SK-N-SH treated with all-trans-retinoic acid at 6 μM for 48 hours (cell line): ENCODE measurements around the gene POLR1B.

ENCODE experiments used
- ISL1 ChIP-seq: fragments of 250-450 bp; sonication (Bioruptor Pico); IDR thresholded peaks from 2 replicates; pipeline ENCODE4 v2.1.2; 2022; ENCODE audit warnings: mild to moderate bottlenecking, moderate library complexity
- ZNF565 ChIP-seq: fragments of 450-650 bp; formaldehyde crosslinking; conservative IDR thresholded peaks from 2 replicates; pipeline ENCODE4 v1.5.0; 2020; ENCODE audit warnings: low read depth, mild to moderate bottlenecking, moderate library complexity

DNA sequence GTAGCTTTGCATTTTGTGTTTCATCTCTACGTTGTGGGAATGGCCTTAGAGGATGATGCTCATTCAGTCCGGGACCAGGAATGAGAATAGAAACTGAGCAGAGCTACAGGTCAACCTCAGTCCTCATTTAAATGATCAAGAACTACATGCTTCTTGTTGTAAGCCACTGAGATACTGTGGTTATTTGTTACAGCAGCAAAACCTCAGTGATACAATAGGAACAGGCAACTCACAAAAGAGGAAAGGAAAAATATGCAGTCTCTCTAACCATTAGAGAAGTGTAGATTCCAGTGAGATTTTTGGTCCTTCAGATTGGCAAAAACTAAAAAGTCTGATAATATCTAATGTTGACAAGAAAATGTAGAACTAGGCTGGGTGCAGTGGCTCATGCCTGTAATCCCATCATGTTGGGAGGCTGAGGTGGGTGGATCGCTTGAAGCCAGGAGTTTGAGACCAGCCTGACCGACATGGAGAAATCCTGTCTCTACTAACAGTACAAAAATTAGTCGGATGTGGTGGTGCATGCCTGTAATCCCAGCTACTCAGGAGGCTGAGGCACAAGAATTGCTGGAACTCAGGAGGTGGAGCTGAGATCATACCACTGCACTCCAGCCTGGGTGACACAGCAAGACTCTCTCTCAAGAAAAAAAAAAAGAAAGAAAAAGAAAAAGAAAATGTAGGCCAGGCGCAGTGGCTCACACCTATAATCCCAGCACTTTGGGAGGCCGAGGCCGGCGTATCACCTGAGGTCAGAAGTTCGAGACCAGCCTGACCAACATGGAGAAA is 55.5 kb downstream of the POLR1B start:
- TF ChIP-seq ZNF565 (no peak), ISL1 (CRISPR knock-in tag) (no peak)
